ENCODE measurements around the gene KLC3. TPM values are rescaled to one million over a fixed set of nuclear protein-coding genes. Genes with fewer than 3 reads are reported as not detected.

KLC3 gene
- total RNA-seq, 1 experiment from 2014 or later = 4.8 TPM

DNA sequence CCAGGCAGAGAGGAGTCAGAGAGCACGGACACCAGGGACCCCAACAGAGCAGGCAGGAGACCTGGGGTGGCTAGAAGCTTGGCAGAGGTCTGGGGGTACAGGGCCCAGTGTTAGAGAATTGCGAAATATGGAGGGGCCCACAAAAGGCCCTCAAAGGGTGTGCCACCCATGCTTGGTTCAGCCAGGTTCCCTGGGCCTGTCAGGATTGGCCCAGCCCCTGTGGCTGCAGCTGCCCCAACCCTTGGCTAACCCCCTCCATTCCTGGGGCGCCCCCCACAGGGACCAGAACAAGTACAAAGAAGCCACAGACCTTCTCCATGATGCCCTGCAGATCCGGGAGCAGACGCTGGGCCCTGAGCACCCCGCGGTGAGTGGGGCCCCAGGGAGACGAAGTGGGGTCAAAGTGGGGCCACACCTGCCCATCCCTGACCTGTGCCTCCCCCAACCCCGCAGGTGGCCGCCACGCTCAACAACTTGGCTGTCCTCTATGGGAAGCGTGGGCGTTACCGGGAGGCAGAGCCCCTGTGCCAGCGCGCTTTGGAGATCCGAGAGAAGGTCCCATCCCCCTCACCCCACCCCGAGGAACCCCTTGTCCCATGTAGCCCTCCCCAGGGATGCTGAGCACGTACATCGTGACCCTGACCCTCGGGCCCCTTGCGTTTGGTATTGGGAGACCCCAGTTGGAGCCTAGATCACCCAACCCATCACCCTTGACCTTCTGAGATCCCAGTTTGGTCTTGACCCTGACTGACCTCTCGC lies 8.0 kb downstream of the KLC3 start:
- TF ChIP-seq, protein P1, sequence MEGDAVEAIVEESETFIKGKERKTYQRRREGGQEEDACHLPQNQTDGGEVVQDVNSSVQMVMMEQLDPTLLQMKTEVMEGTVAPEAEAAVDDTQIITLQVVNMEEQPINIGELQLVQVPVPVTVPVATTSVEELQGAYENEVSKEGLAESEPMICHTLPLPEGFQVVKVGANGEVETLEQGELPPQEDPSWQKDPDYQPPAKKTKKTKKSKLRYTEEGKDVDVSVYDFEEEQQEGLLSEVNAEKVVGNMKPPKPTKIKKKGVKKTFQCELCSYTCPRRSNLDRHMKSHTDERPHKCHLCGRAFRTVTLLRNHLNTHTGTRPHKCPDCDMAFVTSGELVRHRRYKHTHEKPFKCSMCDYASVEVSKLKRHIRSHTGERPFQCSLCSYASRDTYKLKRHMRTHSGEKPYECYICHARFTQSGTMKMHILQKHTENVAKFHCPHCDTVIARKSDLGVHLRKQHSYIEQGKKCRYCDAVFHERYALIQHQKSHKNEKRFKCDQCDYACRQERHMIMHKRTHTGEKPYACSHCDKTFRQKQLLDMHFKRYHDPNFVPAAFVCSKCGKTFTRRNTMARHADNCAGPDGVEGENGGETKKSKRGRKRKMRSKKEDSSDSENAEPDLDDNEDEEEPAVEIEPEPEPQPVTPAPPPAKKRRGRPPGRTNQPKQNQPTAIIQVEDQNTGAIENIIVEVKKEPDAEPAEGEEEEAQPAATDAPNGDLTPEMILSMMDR (conservative IDR thresholded peaks at IDR 0.05) = no peak
- Mint-ChIP-seq H3K9me3 (no peaks in the 10 kb centered on the region), H3K4me1 (peaks cover 8 to 20% of the 10 kb centered on the region in 2 experiments; a peak in 3 of 4 replicates), H3K4me3 (peak overlapping the region in 1 of 2 experiments; percentile 39; a peak in 2 of 5 replicates), H3K27me3 (ENCODE audit: low read depth) (peaks cover 2% of the 10 kb centered on the region), H3K36me3 (ENCODE audit: insufficient read depth in 1 of 3, low read depth in 3 of 3) (peaks cover 21 to 46% (median 40%) of the 10 kb centered on the region in 3 experiments; a peak in 6 of 7 replicates), H3K27ac (peak overlapping the region in 1 of 3 experiments; percentile 37; a peak in 1 of 7 replicates)
- no peak overlapping the region for H2BK15ac ChIP-seq (ENCODE audit: low read depth, low read length)
- no peak for DNase-seq
- no peaks in the 10 kb centered on the region for H3K9me3 ChIP-seq (ENCODE audit: control insufficient read depth, low read depth, low read length)
- no peak overlapping the region for H3K27ac ChIP-seq (ENCODE audit: insufficient read length, low read depth, low read length)
- H2BK120ac ChIP-seq (ENCODE audit: low read depth, low read length, poor library complexity, severe bottlenecking) = no peak overlapping the region
- no peak overlapping the region for H3K23ac ChIP-seq (ENCODE audit: insufficient read length, low read depth, low read length)
- no peaks in the 10 kb centered on the region for H3K4me1 ChIP-seq (ENCODE audit: insufficient read depth, low read length)
- no peaks in the 10 kb centered on the region for H3K27me3 ChIP-seq (ENCODE audit: insufficient read depth, low read length)
- H2BK20ac ChIP-seq (ENCODE audit: low read depth, low read length, poor library complexity, severe bottlenecking) = no peak overlapping the region
- no CpG with 5 or more reads among the region's 23 CpGs for WGBS (ENCODE audit: extremely low coverage, insufficient read length, low lambda C conversion rate)
- H3K79me2 ChIP-seq (ENCODE audit: insufficient read depth, low read length) = no peaks in the 10 kb centered on the region
- no peak overlapping the region for H3K9ac ChIP-seq (ENCODE audit: extremely low read depth, insufficient read length, low read length)
- H2AK5ac ChIP-seq (ENCODE audit: insufficient read length, low read length) = no peak overlapping the region
- no peak overlapping the region for H4K8ac ChIP-seq (replicated peaks; ENCODE audit: insufficient read length, low read depth, low read length)
- H3K4ac ChIP-seq (ENCODE audit: low read depth, low read length) = no peak overlapping the region
- peaks cover 2% of the 10 kb centered on the region for H4K20me1 ChIP-seq (ENCODE audit: control insufficient read depth, insufficient read depth, insufficient read length)
- no peak overlapping the region for H4K5ac ChIP-seq (ENCODE audit: insufficient read length, low read depth, low read length)
- H3K18ac ChIP-seq (ENCODE audit: insufficient read length, low read depth, low read length) = no peak overlapping the region
- H3K14ac ChIP-seq (ENCODE audit: insufficient read depth, low read length) = no peak overlapping the region
- H3K56ac ChIP-seq (ENCODE audit: insufficient read length, low read depth, low read length) = no peak overlapping the region
- H3K23me2 ChIP-seq (ENCODE audit: insufficient read length, low read depth, low read length, poor library complexity, severe bottlenecking) = no peaks in the 10 kb centered on the region
- no peak overlapping the region for H3T11ph ChIP-seq (ENCODE audit: low read length)
- no peak overlapping the region for H2BK12ac ChIP-seq (ENCODE audit: insufficient read length, low read depth, low read length)
- H4K91ac ChIP-seq (ENCODE audit: insufficient read length, low read depth, low read length) = no peak overlapping the region
- H3K79me1 ChIP-seq (ENCODE audit: insufficient read depth, low read depth, low read length, poor library complexity, severe bottlenecking) = no peaks in the 10 kb centered on the region
- H2AFZ ChIP-seq (ENCODE audit: low read length) = no peak overlapping the region
- no peak overlapping the region for H3K4me2 ChIP-seq (ENCODE audit: insufficient read depth, insufficient read length, low read length)
- H2BK5ac ChIP-seq (ENCODE audit: insufficient read length, low read length) = no peak overlapping the region

All from H9 (cell line).